GM13977 (cell line): ENCODE data around the gene ENTPD8.

Experiments
- DNase-seq: peaks from one replicate; pipeline ENCODE4 v3.0.0; 2012; ENCODE audit warnings: low spot score
- CTCF ChIP-seq: IDR thresholded peaks from 2 replicates; pipeline ENCODE4 v1.5.1; 2012; ENCODE audit warnings: mild to moderate bottlenecking, control low read depth; ENCODE audit not compliant: insufficient read depth; ENCODE audit errors: extremely low read depth, missing control alignments
- in situ Hi-C: fragments of 300-500 bp; cut with MboI; formaldehyde crosslinking; loops from one replicate; pipeline ENCODE4 v1.12.0; 2022; ENCODE audit warnings: low sequenced_read_pairs, low pct_unique_long_range_greater_than_20kb, mixed read lengths, inconsistent platforms; ENCODE audit not compliant: unreplicated experiment

Gene ENTPD8

DNA sequence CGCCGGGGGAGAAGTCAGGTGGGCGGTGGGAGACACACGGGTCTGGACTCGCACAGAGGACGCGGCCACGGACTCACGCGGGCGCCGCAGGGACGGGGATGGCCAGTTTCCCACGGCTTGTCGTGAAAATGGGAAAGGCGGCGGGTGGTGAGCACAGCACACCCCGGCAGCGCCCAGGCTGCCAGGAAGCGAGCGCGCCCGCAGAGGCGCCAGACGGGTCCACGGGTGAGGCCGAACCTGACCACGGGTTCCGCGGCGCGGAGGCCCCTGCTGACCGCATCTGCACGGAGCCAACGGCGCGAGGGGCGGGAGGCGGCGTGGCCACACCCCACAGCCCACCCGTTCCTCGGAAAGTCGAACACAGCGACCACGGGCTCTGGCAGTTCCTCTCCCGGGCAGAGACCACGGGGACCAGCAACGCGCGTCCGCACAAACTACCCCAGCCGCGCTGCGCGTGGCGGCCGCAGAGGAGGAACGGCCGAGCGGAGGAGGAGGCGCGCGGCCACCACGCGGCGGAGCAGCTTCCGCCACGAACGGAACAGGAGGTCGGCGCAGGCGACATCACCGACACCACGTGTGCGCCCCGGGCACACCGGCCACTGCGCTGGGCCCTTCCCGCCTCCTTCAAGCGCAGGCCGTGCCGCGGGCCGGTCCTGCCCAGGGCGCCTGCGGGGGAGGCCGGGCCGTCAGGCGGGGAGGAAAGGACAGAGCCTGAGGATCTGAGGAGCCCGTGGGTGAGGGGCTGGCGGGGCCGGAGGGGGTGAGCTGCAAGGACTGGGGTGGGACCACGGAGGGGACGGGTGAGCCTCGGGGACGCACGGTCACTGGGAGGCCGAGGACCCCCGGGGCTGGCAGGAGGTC lies 23.8 kb downstream of the ENTPD8 start:
- in situ Hi-C loops = no loop called here
- TF ChIP-seq CTCF = no peak
- DNase-seq = no peak

DNA sequence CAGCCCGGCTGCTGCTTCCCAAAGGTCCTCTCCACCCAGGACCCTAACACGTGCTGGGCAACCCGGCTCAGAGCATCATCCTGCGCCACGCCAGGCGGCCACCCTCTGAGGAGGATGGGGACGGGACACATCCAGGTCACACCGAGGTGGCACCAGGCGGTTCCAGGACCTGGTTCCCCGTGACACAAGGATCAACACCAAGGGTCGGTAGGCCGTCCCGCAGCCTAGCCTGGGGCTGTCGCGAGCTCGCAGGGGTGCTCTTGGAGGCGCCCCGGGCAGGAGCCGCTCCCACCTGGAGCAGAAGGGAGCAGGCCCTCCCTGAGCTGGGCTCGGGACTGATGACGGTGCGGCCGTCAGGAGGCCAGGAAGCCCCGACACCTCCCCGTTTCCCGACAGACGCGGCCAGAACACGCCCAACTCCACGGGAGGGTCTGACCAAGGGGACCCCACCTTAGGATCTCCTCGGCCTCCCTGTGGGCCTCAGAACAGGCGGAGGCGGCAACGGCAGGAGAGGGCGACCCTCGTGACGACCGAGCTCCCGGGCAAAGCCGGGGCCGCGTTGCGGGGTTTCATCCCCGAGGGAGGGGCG lies 24.5 kb downstream of the ENTPD8 start:
- no peak for TF ChIP-seq CTCF
- no peak for DNase-seq
- in situ Hi-C loops = no loop called here

DNA sequence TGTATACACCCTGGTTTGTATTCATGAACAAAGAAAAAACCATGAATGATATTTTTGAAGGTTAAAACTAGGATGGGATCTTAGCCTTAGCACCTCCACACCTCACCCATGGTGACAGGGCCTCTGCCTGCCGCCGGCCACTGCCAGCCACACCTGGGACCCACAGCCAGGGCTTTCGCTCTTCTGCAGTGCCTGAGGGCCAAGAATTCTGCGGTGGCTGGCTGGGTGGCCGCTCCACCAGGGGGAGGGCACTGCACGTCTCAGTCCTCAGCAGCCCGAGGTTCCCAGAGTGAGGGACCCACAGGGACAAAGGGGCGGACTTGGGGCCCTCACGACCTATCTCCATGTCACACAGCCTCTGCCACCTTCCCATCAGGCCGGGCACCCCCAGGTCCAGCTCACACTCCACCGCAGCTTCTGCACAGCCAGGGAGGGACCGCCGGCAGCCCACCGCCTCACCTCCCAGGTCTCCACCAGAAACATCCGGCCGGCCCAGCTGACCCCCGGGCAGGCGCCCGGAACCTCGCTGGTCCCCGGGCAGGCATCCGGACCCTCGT lies 25.1 kb downstream of the ENTPD8 start:
- DNase-seq = no peak
- no peak for TF ChIP-seq CTCF
- in situ Hi-C loops = no loop called here

DNA sequence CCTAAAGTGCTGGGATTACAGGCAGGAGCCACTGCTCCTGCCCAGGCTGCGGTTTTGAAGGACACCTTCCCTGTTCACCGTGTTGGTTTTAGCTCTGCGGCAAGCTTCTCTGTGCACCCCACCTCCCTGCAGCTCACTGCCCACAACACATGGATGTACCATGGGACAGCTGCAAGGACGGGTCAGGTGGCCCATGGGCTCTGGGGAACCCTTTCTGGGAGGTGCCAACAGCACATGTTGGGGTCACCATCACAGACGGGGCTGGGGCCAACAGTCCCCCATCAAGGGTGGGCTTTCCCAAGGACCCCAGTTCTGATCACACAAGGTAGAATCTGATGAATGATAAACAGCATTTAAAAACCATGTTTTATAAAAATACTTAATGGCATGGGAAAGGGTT lies 25.7 kb downstream of the ENTPD8 start:
- in situ Hi-C loops = no loop called here
- no peak for DNase-seq
- no peak for TF ChIP-seq CTCF

DNA sequence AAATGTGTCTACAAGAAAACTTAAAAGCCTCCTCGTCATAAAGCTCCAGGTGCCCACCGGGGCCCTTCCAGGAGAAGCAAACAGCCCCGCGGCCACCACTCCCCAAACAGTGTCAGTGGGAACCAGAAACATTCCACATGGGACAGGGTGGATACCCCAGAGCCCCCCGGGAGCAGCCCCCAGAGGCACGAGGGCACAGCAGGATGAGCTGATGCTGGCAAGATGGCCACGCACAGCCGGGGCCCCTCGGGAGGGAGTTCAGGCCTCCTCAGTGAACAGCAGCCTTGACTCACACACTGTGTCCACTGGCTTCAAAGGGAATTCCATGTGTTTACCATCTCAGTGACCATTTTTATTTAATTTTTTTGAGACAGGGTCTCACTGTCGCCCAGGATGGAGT lies 28.7 kb downstream of the ENTPD8 start:
- no peak for DNase-seq
- in situ Hi-C loops = no loop called here
- TF ChIP-seq CTCF = no peak

GRCh38 chr9:137411645-137412380 lies 29.3 kb downstream of the ENTPD8 start:
- in situ Hi-C loops = no loop called here
- DNase-seq = peak; percentile 87
- no peak for TF ChIP-seq CTCF
